ENCODE results near the gene UVRAG.

Gene UVRAG

DNA sequence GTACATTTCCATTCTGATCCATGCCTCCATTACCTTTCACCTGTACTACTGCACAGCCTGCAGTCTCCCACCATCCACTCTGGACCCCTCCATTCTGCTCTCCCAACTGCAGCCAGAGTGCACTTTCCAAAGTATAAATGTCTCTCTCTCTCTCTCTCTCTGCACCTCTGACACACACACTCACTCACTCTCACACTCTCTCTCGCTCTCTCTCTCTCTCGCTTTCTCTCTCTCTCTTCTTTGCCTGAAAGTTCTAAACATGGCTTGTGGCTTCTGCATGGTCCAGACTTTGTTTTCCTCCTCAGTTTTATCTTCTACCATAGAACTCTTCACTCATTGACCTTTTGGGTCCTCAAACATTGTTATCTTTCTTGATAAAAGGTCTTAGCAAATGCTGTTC is 314.7 kb downstream of the UVRAG start:
- no peak for DNase-seq

- DNase-seq = no peak
These were observed 316.1 kb downstream of the UVRAG start for GRCh38 chr11:76131142-76131541.

GRCh38 chr11:76131671-76132631 is 316.9 kb downstream of the UVRAG start:
- DNase-seq = no peak

- no peak for DNase-seq
These were observed 319.2 kb downstream of the UVRAG start for GRCh38 chr11:76134239-76134638.

DNA sequence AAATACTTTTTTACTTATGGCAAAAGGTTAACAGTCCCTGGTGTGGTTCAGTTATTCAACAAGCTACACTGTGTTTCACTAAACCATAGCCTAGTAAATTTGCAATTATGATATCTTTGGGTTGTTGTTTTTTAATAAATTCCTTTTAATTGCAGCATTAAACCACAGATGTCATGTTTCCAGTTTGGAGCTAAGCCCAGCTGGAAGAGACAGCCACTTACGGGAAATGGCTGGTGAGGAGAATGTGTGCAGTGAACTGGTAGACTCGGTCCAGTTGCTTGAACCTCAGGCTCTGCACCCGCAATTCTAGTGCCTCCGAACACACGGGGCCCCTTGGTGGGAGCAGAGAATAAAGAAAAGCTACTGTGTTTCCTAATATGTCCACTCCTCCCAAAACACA is 320.5 kb downstream of the UVRAG start:
- no peak for DNase-seq

GRCh38 chr11:76139314-76139713 is 324.3 kb downstream of the UVRAG start:
- no peak for DNase-seq

- DNase-seq = no peak
These were observed 326.0 kb downstream of the UVRAG start for GRCh38 chr11:76140912-76141574.

- no peak for DNase-seq
These were observed 327.0 kb downstream of the UVRAG start for GRCh38 chr11:76141901-76142588.

DNA sequence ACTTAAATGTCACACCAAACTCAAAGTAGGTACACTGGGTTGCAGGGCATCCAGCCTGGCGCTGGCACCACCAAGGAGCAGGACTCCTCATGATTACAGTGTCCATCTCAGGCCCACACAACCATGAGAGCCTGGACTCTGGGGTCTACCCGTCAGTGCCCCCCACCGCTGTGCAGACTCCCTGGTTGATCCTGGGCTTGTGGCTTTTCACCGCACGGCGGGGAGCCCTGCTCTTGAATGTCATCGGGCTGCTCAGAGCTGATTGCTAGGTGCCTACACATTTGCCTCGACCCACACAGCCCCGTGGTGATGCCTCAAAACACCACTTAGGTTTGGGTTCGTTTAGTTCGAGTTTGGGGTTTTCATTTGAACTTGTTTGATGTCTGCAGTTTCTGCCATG is 328.3 kb downstream of the UVRAG start:
- no peak for DNase-seq

DNA sequence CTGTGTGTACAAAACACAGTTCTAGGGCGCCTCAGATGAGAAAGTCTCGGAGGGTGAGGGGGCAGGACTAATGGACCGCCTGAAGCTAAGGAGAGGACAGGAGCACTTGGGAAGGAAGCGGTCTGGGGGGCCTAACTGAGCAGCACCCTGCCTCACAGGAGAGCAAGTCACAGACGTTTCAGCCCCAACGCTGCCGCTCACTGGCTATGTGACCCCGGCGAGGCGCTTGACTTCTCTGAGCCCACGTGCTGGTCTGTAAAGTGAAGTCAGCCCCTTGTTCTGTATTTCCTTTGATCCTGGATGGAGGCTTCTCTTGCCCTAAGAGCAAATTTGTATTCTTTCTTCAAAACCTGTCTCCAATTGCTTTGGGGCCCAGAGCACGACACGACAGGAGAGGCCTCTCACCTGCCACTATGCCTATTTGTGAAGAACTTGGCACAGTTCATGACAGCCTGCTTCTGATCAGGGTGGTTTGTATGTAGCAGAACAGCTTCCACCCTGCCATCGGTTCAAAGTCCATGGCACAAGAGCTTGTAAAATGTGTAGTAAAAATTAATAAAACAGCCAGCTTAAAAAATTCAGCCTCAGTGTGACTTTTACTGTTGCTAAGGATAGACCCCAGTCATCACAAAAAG is 332.2 kb downstream of the UVRAG start:
- DNase-seq = no peak

DNA sequence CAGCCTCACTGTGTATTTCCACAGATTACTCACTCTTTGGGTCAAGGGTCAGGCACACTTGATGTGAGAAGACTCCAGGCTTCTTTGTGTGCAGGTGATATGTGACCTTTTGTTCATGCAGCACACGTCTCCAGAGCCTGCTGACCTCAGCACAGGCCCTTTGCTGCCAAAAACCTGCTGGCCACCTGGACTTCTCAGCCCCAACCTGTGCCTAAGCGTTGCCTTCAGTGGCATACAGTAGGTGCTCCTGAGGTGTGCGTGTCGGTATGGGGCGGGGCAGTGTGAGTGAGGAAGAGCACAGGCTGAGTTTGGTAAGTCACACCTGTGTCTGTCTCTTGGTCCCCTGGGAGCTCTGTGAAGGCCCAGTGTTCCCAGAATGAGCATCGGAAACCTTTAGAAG is 333.2 kb downstream of the UVRAG start:
- no peak for DNase-seq

DNA sequence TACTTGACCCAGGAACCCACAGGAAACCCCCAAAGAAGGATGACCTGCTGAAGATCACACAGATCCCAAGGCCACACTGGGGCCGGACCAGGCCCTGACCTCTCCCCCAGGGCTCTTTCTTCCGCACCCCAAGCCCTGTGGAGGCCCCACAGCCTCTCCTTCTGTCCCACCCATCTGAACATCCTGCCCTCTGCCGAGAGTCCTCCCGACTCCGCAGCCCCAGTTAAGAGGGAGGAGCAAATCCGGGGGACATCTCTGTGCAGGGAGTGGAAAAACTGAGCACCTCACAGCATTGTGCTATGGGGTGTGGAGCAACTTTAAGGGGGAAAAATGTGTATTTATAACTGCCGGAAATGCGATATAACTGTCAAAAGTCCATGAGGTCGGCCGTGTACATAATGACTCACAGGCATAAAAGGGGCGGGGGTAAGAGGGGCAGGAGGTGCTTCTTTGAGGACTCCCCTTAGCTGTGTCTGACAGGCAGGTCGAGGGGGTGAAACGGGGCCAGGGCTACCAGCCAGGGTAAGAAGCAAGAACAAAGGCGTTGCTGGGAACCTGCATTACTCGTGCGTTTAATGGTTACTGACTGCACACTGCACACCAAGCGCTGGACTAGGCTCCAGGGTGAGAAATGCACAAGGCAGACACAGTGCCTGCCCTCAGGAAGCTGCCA is 334.1 kb downstream of the UVRAG start:
- no peak for DNase-seq

GRCh38 chr11:76149713-76150112 is 334.7 kb downstream of the UVRAG start:
- no peak for DNase-seq

DNA sequence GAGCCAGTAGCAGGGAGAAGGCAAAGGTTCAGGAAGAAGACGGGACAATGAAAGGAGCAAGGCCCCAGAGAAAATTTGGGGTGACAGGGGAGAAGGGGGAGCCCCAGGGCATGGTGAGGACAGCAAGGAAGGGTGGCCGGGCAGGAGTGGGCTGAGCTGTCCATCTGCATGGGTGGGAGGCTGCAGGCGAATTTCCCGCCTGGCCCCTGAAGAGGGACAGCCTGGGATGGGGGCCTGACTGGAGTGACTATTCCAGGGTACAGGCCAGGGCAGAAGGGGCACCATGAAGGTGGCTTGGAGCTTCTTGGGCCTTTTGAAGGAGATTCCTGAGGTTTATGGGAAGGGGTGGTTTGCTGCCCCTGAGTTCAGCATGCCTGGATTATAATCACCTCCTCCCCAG is 335.1 kb downstream of the UVRAG start:
- DNase-seq = no peak

- DNase-seq = peak; percentile 49
These were observed 336.6 kb downstream of the UVRAG start for GRCh38 chr11:76151556-76152085.

DNA sequence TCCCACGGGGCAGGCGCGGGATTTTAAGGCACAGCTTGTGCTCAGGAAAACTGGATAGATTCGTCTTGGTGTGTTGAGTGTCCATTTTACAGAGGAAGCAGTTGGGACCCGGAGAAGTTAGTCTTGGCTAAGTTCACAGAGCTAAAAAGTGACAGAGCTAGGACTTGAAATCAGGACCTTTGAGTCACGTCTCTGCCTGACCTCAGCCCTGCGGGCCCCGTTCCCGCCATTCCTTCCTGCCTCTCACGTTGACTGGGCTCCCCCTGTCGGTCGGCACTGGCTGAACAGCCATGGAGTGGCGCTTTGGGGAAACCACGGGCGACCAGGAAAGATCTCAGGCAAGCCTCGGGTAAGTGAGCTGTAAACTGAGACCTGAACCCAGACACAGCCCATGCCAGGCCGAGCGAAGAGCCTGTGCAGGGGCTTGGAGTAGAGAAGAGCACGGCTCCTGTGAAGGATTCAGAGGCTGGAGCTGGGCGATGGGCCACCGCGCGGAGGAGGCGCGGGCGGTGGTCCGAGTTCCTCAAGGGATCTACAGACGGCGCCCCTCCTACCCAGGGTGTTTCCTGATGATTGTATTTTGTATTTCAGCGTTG is 337.2 kb downstream of the UVRAG start:
- no peak for DNase-seq

DNA sequence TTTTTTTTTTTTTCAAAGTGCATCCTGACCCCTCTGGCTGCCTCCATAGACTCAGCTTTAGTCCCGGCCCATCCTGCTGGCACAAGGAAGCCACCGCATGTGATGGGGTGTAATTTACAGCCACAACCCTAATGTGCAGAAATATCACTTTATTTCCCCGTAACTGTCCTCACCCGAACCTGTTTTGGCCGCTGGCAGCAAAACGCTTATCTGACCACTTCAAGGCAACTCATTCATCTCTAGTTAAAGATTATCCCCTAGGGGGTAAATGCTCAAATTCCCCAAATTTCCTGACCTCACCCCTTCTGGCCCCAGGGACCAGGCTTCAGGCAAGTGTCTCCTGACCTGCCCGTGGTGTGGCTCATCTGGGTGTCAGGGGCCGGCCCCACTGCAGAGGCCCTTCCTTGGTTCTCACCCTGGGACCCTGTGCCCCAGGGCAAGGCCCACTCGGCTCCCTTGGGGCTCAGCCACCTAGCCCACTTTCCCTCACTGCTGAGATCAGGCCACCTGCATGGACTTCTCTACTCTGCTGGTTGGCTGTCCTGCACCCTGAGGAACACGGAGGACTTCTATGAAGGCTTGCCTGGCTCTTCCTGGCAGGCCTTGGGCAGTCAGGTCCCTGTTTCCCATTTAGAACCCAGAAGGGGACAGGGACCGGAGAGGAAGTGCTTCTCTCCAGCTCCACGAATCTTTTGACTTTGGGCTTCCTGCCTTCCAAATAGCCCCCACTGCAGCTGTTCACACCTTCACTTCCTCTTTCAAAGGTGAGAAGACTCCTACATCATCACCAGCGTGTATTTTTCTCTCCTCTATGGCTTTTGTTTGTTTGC is 337.9 kb downstream of the UVRAG start:
- peak; percentile 22 for DNase-seq

DNA sequence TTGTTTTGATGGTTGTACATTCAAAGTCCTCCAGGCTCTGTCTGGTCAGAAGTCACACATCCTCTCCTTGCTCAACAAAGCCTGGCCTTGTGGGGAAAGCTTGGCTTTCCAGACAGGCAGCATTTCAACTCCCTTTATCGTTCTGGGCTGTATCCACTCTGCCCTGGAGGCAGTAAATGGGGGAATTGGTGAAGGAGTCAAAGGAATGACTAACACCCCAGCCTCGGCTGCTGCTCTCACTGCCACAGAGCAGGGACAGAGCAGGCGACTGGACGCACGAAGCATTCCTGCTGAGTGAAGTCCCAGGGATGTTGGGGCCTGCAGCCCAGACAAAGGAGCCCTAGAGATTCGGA is 338.5 kb downstream of the UVRAG start:
- DNase-seq = no peak

DNA sequence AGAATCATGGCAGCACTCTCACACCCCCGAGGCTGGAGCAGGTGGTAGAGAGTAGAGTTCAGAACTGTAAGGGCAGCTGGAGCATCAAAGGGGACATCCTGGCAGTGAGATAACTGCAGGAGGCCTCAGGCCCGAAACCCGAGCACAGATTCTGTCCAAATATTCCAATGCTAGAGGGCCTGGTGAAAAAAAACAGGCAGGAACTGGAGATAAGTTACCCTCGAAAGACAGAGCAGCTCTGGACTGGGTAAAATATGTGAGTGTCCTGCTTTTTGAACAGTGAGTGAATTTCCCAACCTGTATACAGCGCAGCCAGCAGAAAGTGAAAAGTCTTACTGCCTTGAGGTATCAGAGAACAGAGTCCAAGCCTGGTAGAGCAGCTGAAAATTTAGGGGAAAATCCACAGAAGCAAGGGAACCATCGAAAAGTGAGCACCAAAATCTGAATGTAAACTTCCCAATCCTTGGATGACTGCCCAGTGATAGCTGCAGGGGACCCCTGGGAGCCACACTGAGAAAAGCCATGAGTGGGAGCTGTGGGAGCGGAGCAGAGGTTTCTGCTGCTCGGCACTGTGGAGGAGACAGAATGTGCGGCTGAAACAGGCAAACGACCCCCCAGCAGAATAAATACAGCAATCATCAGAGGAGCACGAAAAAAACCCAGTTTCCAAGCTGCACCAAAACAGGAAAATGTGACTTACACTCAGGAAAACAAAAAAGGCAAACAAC is 340.7 kb downstream of the UVRAG start:
- DNase-seq = no peak

- no peak for DNase-seq
These were observed 342.0 kb downstream of the UVRAG start for GRCh38 chr11:76156971-76157427.

All from NCI-H510A treated with DMSO at 0.1 percent for 48 hours (cell line).